Activated T-helper 2 cell treated with anti-CD3 and anti-CD28 coated beads, Interferon-gamma antibody, Interleukin-2, Interleukin-4, amounts not matched to agents 10 μg/mL and 5 μg/mL and 100 μg/mL, durations not matched to agents 14 hours and 24 hours and 36 hours (primary cell): ENCODE measurements around the gene MRPL23. TPM values are rescaled to one million over a fixed set of nuclear protein-coding genes. Genes with fewer than 3 reads are reported as not detected.
"Not testable (repeated sequence)": the region's sequence is repeated elsewhere in the genome, so short reads cannot be mapped to it uniquely, and the experiment has no call there.

ENCODE experiments used
- DNase-seq: peaks from one replicate; pipeline ENCODE4 v3.0.0; 2021; ENCODE audit warnings: low spot score
- H3K27ac Mint-ChIP-seq: one replicate; pipeline ENCODE4 v1.8.0; 2021; ENCODE audit warnings: mixed read lengths
- H3K27me3 Mint-ChIP-seq: one replicate; pipeline ENCODE4 v1.8.0; 2021; ENCODE audit warnings: low read depth, mixed read lengths
- H3K36me3 Mint-ChIP-seq: one replicate; pipeline ENCODE4 v1.8.0; 2021; ENCODE audit warnings: low read depth, mixed read lengths
- H3K4me1 Mint-ChIP-seq: one replicate; pipeline ENCODE4 v1.8.0; 2021; ENCODE audit warnings: low read depth, mixed read lengths
- H3K4me3 Mint-ChIP-seq: one replicate; pipeline ENCODE4 v1.8.0; 2021; ENCODE audit warnings: low read depth, mild to moderate bottlenecking, moderate library complexity, mixed read lengths
- H3K9me3 Mint-ChIP-seq: one replicate; pipeline ENCODE4 v1.8.0; 2021; ENCODE audit warnings: mixed read lengths
- intact Hi-C: fragments of 100-400 bp; cut with micrococcal nuclease; formaldehyde crosslinking; loops from one replicate; pipeline ENCODE4 v1.15.1; 2023
- total RNA-seq: library from RNA; stranded (reverse); gene quantifications from 2 replicates; pipeline ENCODE4 v1.2.3, GENCODE V29; 2022

The MRPL23 gene
- total RNA-seq, 1 donor from 2014 or later: 72.2 TPM

DNA sequence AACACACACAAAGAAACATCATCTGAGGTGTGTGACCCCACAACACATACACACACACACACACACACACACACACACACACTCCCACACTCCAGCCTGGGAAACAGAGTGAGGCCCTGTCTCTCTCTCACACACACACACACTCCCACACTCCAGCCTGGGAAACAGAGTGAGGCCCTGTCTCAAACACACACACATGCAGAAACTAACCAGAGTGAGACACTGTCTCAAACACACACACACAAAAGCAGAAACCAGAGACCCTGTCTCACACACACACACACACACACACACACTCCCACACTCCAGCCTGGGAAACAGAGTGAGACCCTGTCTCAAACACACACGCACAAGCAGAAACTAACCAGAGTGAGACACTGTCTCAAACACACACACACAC lies 7.3 kb upstream of the MRPL23 start:
- H3K4me3 Mint-ChIP-seq, DNase-seq, H3K36me3 Mint-ChIP-seq, H3K4me1 Mint-ChIP-seq, H3K27ac Mint-ChIP-seq, H3K9me3 Mint-ChIP-seq, intact Hi-C loops, H3K27me3 Mint-ChIP-seq: not testable (repeated sequence)

DNA sequence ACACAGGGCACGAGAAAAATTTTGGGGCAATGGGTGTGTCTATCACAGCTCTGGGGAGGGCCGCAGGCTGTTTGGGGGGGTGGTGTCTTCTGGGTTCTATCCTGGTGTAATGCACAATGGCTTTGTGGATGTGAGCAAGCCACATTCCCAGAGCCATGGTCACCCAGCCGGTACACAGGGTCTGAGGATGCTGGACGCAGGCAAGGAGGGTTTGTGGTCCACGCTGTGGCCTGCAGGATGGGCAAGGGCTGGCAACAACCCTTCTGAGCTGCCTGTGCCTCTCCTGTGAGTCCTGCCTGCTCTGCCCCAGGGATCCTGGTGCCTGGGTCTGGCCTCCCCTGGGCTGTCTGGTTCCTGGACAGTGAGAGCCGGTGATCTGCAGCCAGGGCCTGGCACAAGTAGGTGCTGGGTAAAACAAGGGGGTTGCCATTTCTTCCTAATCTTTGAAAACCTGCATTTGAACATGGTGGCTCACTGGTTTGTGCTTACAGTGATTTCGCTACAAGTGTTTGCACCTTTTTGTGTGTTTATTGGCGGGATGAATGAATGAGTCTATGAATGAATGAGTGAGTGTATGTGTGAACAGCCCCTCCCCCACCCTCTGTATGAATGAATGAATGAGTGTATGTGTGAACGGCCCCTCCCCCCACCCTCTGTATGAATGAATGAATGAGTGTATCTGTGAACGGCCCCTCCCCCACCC lies 4.4 kb upstream of the MRPL23 start:
- Mint-ChIP-seq H3K27ac (no peak overlapping the region), H3K4me1 (peaks cover 3% of the 10 kb centered on the region), H3K27me3 (no peaks in the 10 kb centered on the region), H3K36me3 (no peaks in the 10 kb centered on the region), H3K4me3 (no peak overlapping the region), H3K9me3 (no peaks in the 10 kb centered on the region)
- DNase-seq: peak; percentile 6
- intact Hi-C loops: no loop called here

DNA sequence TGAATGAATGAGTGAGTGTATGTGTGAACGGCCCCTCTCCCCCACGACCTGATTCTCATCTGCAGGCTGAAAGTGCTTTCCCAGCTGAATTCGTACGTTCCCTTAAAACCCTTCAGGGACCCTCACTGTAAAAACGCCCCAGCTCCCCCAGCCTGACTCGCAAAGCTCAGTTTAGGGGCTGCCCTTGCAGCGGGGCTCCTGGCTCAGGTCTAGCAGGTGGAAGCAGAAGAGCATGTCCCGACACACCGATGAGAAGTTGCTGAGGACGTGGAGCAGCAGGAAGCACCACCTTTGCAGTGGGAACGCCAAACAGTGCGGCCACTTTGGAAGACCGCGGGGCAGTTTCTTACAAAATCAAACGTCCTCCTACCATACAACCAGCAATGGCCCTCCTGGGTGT lies 3.6 kb upstream of the MRPL23 start:
- H3K4me3 Mint-ChIP-seq: no peak overlapping the region
- no peaks in the 10 kb centered on the region for H3K9me3 Mint-ChIP-seq
- peak; percentile 7 for DNase-seq
- intact Hi-C loops: no loop called here
- no peaks in the 10 kb centered on the region for H3K27me3 Mint-ChIP-seq
- no peak overlapping the region for H3K27ac Mint-ChIP-seq
- H3K4me1 Mint-ChIP-seq: peaks cover 3% of the 10 kb centered on the region
- no peaks in the 10 kb centered on the region for H3K36me3 Mint-ChIP-seq

- no peaks in the 10 kb centered on the region for H3K36me3 Mint-ChIP-seq
- no peaks in the 10 kb centered on the region for H3K27me3 Mint-ChIP-seq
- intact Hi-C loops: no loop called here
- no peak overlapping the region for H3K27ac Mint-ChIP-seq
- peaks cover 3% of the 10 kb centered on the region for H3K4me1 Mint-ChIP-seq
- no peak overlapping the region for H3K4me3 Mint-ChIP-seq
- H3K9me3 Mint-ChIP-seq: no peaks in the 10 kb centered on the region
- peak; percentile 8 for DNase-seq
Measured at GRCh38 chr11:1943977-1944376, 3.2 kb upstream of the MRPL23 start.

- DNase-seq: no peak
- H3K4me3 Mint-ChIP-seq: no peak overlapping the region
- intact Hi-C loops: no loop called here
- no peak overlapping the region for H3K27ac Mint-ChIP-seq
- H3K9me3 Mint-ChIP-seq: no peaks in the 10 kb centered on the region
- H3K36me3 Mint-ChIP-seq: no peaks in the 10 kb centered on the region
- no peaks in the 10 kb centered on the region for H3K27me3 Mint-ChIP-seq
- H3K4me1 Mint-ChIP-seq: no peaks in the 10 kb centered on the region
Measured at GRCh38 chr11:1947592-1948237, 583 bp downstream of the MRPL23 start.

DNA sequence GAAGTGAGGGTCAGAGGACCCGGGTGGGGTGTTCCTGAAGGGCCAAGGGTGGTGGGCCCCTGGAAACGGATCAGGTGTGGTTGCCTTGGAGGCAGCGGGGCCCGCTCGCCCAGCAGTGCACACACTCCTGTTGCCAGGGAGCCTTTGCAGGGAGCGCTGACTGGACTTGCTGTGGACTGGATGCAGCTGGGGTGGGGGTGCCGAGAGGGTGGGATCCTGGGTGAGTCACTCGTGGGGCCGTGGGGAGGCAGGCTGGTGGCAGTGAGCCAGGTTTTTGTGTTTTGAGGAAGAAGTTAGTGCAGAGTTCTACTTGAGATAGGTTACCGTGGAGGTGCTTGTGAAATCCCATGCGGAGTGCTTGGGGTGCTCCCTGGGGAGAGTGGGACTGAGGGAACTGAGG lies 1.3 kb downstream of the MRPL23 start:
- DNase-seq: no peak
- no peaks in the 10 kb centered on the region for H3K36me3 Mint-ChIP-seq
- H3K27ac Mint-ChIP-seq: no peak overlapping the region
- intact Hi-C loops: no loop called here
- no peaks in the 10 kb centered on the region for H3K27me3 Mint-ChIP-seq
- H3K4me1 Mint-ChIP-seq: no peaks in the 10 kb centered on the region
- H3K4me3 Mint-ChIP-seq: no peak overlapping the region
- H3K9me3 Mint-ChIP-seq: no peaks in the 10 kb centered on the region

DNA sequence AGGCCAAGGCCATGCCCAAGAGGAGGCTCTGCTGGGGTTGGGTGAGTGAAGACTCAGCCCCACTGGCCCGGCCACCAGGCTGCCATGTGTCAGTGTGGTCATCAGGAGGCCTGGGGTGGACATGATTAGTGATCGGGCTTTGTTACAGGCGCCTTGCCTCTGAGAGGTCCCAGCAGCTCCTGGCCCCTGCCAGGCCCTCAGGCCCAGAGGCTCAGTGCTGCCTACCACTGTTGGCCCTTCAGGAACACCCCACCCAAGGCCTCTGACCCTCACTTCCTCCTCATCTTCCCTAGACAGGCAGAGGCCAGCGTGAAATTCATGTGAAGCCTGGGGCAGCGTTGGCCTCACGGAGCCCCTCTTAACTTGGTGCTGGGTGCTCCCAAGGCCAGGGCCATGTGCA lies 2.2 kb downstream of the MRPL23 start:
- Mint-ChIP-seq H3K27me3 (no peaks in the 10 kb centered on the region), H3K36me3 (no peaks in the 10 kb centered on the region), H3K4me1 (no peaks in the 10 kb centered on the region), H3K9me3 (no peaks in the 10 kb centered on the region), H3K27ac (no peak overlapping the region), H3K4me3 (no peak overlapping the region)
- intact Hi-C loops: no loop called here
- no peak for DNase-seq

- intact Hi-C loops: no loop called here
- Mint-ChIP-seq H3K4me1 (no peaks in the 10 kb centered on the region), H3K4me3 (no peak overlapping the region), H3K27ac (no peak overlapping the region), H3K27me3 (no peaks in the 10 kb centered on the region), H3K9me3 (no peaks in the 10 kb centered on the region), H3K36me3 (no peaks in the 10 kb centered on the region)
- no peak for DNase-seq
Measured at GRCh38 chr11:1949922-1950321, 2.8 kb downstream of the MRPL23 start.

DNA sequence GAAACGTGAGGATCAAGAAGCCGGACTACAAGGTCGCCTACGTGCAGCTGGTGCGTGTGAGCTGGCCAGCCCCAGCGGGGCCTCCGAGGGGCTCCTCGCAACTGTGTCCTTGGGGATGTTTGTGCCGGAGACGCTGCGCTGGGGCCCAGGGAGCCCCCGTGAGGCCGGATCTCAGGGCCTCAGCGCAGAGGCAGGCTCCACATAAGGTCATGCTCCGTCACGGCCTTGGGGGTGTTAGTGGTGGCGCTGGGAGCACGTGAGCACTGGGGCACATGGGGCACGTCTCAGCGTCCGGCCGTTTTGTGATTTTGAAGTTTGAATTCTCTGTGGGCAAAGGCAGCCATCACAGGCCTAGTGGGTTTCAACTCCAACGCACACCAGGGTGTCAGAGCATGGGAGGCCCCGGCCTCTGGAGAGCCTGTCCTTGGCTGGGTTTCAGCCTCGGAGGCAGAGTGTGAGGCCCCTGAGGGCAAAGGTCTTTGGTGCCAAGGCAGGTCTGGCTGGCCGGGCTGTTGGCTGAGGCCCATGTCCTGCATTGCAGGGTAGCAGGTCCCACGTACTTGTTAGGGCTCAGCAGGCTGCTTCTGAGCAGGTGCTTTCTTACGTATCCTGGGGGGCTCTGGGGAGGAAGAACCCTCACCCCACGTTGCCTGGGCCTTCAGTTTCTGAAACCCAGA lies 5.8 kb downstream of the MRPL23 start:
- Mint-ChIP-seq H3K27ac (no peak overlapping the region), H3K4me1 (no peaks in the 10 kb centered on the region), H3K27me3 (no peaks in the 10 kb centered on the region), H3K36me3 (no peaks in the 10 kb centered on the region), H3K4me3 (no peak overlapping the region), H3K9me3 (no peaks in the 10 kb centered on the region)
- no peak for DNase-seq
- intact Hi-C loops: no loop called here

DNA sequence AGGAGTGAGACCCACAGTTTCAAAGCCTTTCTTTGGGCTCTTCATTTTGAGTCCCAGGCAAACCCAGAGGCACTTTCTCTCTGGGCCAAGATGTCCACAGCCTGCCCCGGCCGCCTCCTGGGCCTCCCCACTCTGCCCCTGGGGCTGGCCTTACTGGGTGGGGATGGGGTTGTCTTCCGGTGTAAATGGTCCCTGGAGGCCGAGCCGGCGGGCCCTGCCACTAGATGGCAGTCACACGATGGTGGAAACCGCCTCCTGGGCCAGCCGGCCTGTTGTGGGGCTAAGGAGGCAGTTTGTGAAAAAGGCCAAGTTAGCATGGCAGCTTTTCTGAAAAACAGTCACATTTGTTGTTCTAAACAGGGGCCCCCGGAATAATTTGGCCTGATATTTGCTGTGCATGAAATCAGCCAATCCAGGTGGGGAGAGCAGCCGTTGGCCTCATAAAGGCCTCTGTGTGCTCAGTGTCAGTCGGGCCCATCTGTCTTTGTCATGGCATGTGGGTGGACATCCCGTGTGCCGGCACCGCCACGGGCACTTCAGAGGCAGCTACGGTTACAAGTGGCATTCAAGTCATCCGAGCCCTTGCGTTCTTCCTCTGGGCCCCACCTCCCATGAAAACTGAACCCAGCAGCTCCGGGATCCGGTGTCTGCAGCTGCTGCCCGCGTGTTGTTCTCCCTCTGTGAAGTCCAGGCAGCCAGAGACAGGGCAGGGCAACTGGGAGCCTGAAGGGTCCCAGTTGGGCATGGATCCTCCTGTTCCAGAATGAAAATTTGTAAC lies 6.5 kb downstream of the MRPL23 start:
- Mint-ChIP-seq H3K27me3 (no peaks in the 10 kb centered on the region), H3K4me1 (no peaks in the 10 kb centered on the region), H3K36me3 (no peaks in the 10 kb centered on the region), H3K4me3 (no peak overlapping the region), H3K9me3 (no peaks in the 10 kb centered on the region), H3K27ac (no peak overlapping the region)
- peak; percentile 8 for DNase-seq
- intact Hi-C loops: no loop called here

GRCh38 chr11:1958367-1958766 lies 11.2 kb downstream of the MRPL23 start:
- Mint-ChIP-seq H3K4me3 (no peak overlapping the region), H3K4me1 (no peaks in the 10 kb centered on the region), H3K36me3 (no peaks in the 10 kb centered on the region), H3K27ac (no peak overlapping the region), H3K27me3 (no peaks in the 10 kb centered on the region), H3K9me3 (no peaks in the 10 kb centered on the region)
- no peak for DNase-seq
- intact Hi-C loops: no loop called here

DNA sequence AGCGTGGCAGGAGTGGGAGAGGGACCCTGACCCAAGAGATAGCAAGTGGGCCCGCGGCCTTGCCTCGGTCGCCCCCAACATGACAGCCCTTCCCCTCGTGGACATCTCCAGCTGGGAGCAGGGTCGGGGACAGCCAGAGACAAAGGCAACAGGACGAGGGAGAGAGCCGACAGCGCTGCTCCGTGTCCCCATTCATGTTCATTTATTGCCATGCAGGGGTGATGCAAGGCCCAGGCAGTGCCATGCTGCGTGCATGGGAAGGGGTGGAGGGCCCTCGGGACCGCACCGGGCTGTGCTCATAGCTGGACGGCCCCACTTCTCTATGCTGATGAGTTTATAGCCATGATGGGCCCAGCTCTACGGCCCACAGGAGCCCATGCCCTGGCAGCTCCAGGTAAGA lies 12.7 kb downstream of the MRPL23 start:
- intact Hi-C loops: no loop called here
- Mint-ChIP-seq H3K36me3 (no peaks in the 10 kb centered on the region), H3K27ac (no peak overlapping the region), H3K4me3 (no peak overlapping the region), H3K4me1 (no peaks in the 10 kb centered on the region), H3K9me3 (no peaks in the 10 kb centered on the region), H3K27me3 (no peaks in the 10 kb centered on the region)
- no peak for DNase-seq

- intact Hi-C loops: no loop called here
- Mint-ChIP-seq H3K9me3 (no peaks in the 10 kb centered on the region), H3K27ac (no peak overlapping the region), H3K27me3 (no peaks in the 10 kb centered on the region), H3K4me1 (no peaks in the 10 kb centered on the region), H3K4me3 (no peak overlapping the region), H3K36me3 (no peaks in the 10 kb centered on the region)
- no peak for DNase-seq
Measured at GRCh38 chr11:1963864-1964263, 16.7 kb downstream of the MRPL23 start.
